ENCODE measurements around the gene NUDT12.

NUDT12 gene

GRCh38 chr5:103562453-103563157 lies at the start of gene NUDT12:
TSS of gene NUDT12 (minus strand) at chr5:103562789. CDS start at chr5:103560248, 2,541 bp downstream.
- in situ Hi-C loops (cut with HindIII; ENCODE audit: low sequenced_read_pairs), result no loop called here

- in situ Hi-C loops (cut with HindIII; ENCODE audit: low sequenced_read_pairs), result no loop called here
Observed at GRCh38 chr5:103607346-103607745, 44.8 kb upstream of the NUDT12 start.

GRCh38 chr5:103605277-103605676 lies 42.7 kb upstream of the NUDT12 start:
- in situ Hi-C loops (cut with HindIII; ENCODE audit: low sequenced_read_pairs), result no loop called here

GRCh38 chr5:103602438-103602837 lies 39.8 kb upstream of the NUDT12 start:
- in situ Hi-C loops (cut with HindIII; ENCODE audit: low sequenced_read_pairs), result no loop called here

- in situ Hi-C loops (cut with HindIII; ENCODE audit: low sequenced_read_pairs), result no loop called here
Observed at GRCh38 chr5:103601314-103601713, 38.7 kb upstream of the NUDT12 start.

- in situ Hi-C loops (cut with HindIII; ENCODE audit: low sequenced_read_pairs), result no loop called here
Observed at GRCh38 chr5:103600086-103600485, 37.5 kb upstream of the NUDT12 start.

- in situ Hi-C loops (cut with HindIII; ENCODE audit: low sequenced_read_pairs), result no loop called here
Observed at GRCh38 chr5:103598997-103599566, 36.5 kb upstream of the NUDT12 start.

- in situ Hi-C loops (cut with HindIII; ENCODE audit: low sequenced_read_pairs), result no loop called here
Observed at GRCh38 chr5:103590221-103590620, 27.6 kb upstream of the NUDT12 start.

- in situ Hi-C loops (cut with HindIII; ENCODE audit: low sequenced_read_pairs), result no loop called here
Observed at GRCh38 chr5:103589776-103590175, 27.2 kb upstream of the NUDT12 start.

GRCh38 chr5:103589357-103589756 lies 26.8 kb upstream of the NUDT12 start:
- in situ Hi-C loops (cut with HindIII; ENCODE audit: low sequenced_read_pairs), result no loop called here

GRCh38 chr5:103587185-103587748 lies 24.7 kb upstream of the NUDT12 start:
- in situ Hi-C loops (cut with HindIII; ENCODE audit: low sequenced_read_pairs), result no loop called here

GRCh38 chr5:103582364-103582763 lies 19.8 kb upstream of the NUDT12 start:
- in situ Hi-C loops (cut with HindIII; ENCODE audit: low sequenced_read_pairs), result no loop called here

- in situ Hi-C loops (cut with HindIII; ENCODE audit: low sequenced_read_pairs), result no loop called here
Observed at GRCh38 chr5:103573411-103573810, 10.8 kb upstream of the NUDT12 start.

- in situ Hi-C loops (cut with HindIII; ENCODE audit: low sequenced_read_pairs), result no loop called here
Observed at GRCh38 chr5:103572454-103572853, 9.9 kb upstream of the NUDT12 start.

GRCh38 chr5:103571730-103572129 lies 9.1 kb upstream of the NUDT12 start:
- in situ Hi-C loops (cut with HindIII; ENCODE audit: low sequenced_read_pairs), result no loop called here

GRCh38 chr5:103569313-103570060 lies 6.9 kb upstream of the NUDT12 start:
- in situ Hi-C loops (cut with HindIII; ENCODE audit: low sequenced_read_pairs), result no loop called here

- in situ Hi-C loops (cut with HindIII; ENCODE audit: low sequenced_read_pairs), result no loop called here
Observed at GRCh38 chr5:103565719-103566118, 3.1 kb upstream of the NUDT12 start.

GRCh38 chr5:103561685-103562452 lies 720 bp downstream of the NUDT12 start:
- in situ Hi-C loops (cut with HindIII; ENCODE audit: low sequenced_read_pairs), result no loop called here

GRCh38 chr5:103560826-103561225 lies 1.8 kb downstream of the NUDT12 start:
- in situ Hi-C loops (cut with HindIII; ENCODE audit: low sequenced_read_pairs), result no loop called here

GRCh38 chr5:103546858-103547257 lies 15.7 kb downstream of the NUDT12 start:
- in situ Hi-C loops (cut with HindIII; ENCODE audit: low sequenced_read_pairs), result no loop called here

GRCh38 chr5:103542441-103542840 lies 20.1 kb downstream of the NUDT12 start:
- in situ Hi-C loops (cut with HindIII; ENCODE audit: low sequenced_read_pairs), result no loop called here
